ENCODE data around the gene PNLIPRP1. TPM values are rescaled to one million over a fixed set of nuclear protein-coding genes. Genes with fewer than 3 reads are reported as not detected.

Gene PNLIPRP1
- total and polyA plus RNA-seq, 11 donors: 0.08 to 1.5 (median 0.53) TPM; not detected in 6

GRCh38 chr10:116593139-116593740 lies 2.5 kb downstream of the PNLIPRP1 start:
- Histone ChIP-seq H3K9me3 (peaks cover 0 to 5% (median 0%) of the 10 kb centered on the region in 12 donors), H3K36me3 (no peaks in the 10 kb centered on the region), H3K4me1 (no peaks in the 10 kb centered on the region), H3K27me3 (peaks cover 0 to 5% (median 0%) of the 10 kb centered on the region in 9 donors), H3K27ac (no peak overlapping the region), H3K4me3 (no peak overlapping the region)
- 82 to 95% (median 89%) methylated on average over 5 of the region's 5 CpGs for WGBS, 4 donors
- TF ChIP-seq POLR2A (IDR thresholded peaks at IDR 0.05) (no peak), CTCF (IDR thresholded peaks at IDR 0.05) (no peak)
- DNase-seq: no peak
- intact Hi-C loops (cut with DNase I): no loop called here
- ATAC-seq: no peak

GRCh38 chr10:116594525-116595035 lies 3.8 kb downstream of the PNLIPRP1 start:
- ATAC-seq (no peak), DNase-seq (no peak)
- H3K36me3 ChIP-seq: no peaks in the 10 kb centered on the region
- no peaks in the 10 kb centered on the region for H3K9me3 ChIP-seq
- H3K4me3 ChIP-seq: no peak overlapping the region
- TF ChIP-seq POLR2A (IDR thresholded peaks at IDR 0.05) (no peak), CTCF (IDR thresholded peaks at IDR 0.05) (no peak)
- 73 to 81% (median 77%) methylated on average over 7 of the region's 7 CpGs for WGBS, 4 donors
- H3K4me1 ChIP-seq: no peaks in the 10 kb centered on the region
- H3K27me3 ChIP-seq: peaks cover 0 to 5% (median 0%) of the 10 kb centered on the region in 9 donors
- intact Hi-C loops (cut with DNase I): no loop called here
- H3K27ac ChIP-seq: no peak overlapping the region

GRCh38 chr10:116596062-116596461 lies 5.3 kb downstream of the PNLIPRP1 start:
- 73 to 91% (median 78%) methylated on average over 2 of the region's 2 CpGs for WGBS, 4 donors
- ATAC-seq: no peak

GRCh38 chr10:116597543-116597942 lies 6.8 kb downstream of the PNLIPRP1 start:
- H3K9me3 ChIP-seq: no peaks in the 10 kb centered on the region
- H3K27me3 ChIP-seq: peaks cover 0 to 10% (median 0%) of the 10 kb centered on the region in 9 donors
- H3K27ac ChIP-seq: no peak overlapping the region
- H3K4me1 ChIP-seq: no peaks in the 10 kb centered on the region
- intact Hi-C loops (cut with DNase I): no loop called here
- no peaks in the 10 kb centered on the region for H3K36me3 ChIP-seq
- ATAC-seq: no peak
- no peak overlapping the region for H3K4me3 ChIP-seq
- no peak for DNase-seq
- WGBS, 4 donors: 80 to 84% (median 83%) methylated on average over 5 of the region's 5 CpGs
- no peak for TF ChIP-seq POLR2A (IDR thresholded peaks at IDR 0.05)
- no peak for TF ChIP-seq CTCF (IDR thresholded peaks at IDR 0.05)

More at GRCh38 chr10:116596062-116596461, 5.3 kb downstream of the PNLIPRP1 start:
- no peak for DNase-seq
- no peak for TF ChIP-seq POLR2A (IDR thresholded peaks at IDR 0.05)
- no peak for TF ChIP-seq CTCF (IDR thresholded peaks at IDR 0.05)
- H3K27me3 ChIP-seq: peaks cover 0 to 5% (median 0%) of the 10 kb centered on the region in 9 donors
- H3K4me1 ChIP-seq: no peaks in the 10 kb centered on the region
- H3K36me3 ChIP-seq: no peaks in the 10 kb centered on the region
- H3K27ac ChIP-seq: no peak overlapping the region
- H3K4me3 ChIP-seq: no peak overlapping the region
- H3K9me3 ChIP-seq: no peaks in the 10 kb centered on the region
- intact Hi-C loops (cut with DNase I): no loop called here
